OCI-LY3 (cell line): ENCODE results near the gene PIWIL4.

Experiments used
- H2AFZ ChIP-seq: fragments of 200-600, 300-600 bp; shearing (Covaris generic); 2 replicates; pipeline ENCODE4 v1.6.0; 2014; ENCODE audit warnings: antibody characterized with exemption, low read depth, low read length
- H3K27ac ChIP-seq: fragments of 200-600, 300-600 bp; sonication (generic); 2 replicates; pipeline ENCODE4 v1.5.1; 2014; ENCODE audit warnings: mild to moderate bottlenecking, low read length, moderate library complexity, mixed read lengths
- H3K27me3 ChIP-seq: fragments of 200-600, 300-600 bp; sonication (generic); 2 replicates; pipeline ENCODE4 v1.6.1; 2014; ENCODE audit warnings: low read depth, low read length, mixed read lengths
- H3K36me3 ChIP-seq: fragments of 200-600, 300-600 bp; sonication (generic); replicated peaks from 2 replicates; pipeline ENCODE3; 2014; ENCODE audit warnings: low read depth, low read length, mixed read lengths
- H3K4me1 ChIP-seq: fragments of 300-600, 200-600 bp; sonication (generic); 2 replicates; pipeline ENCODE4 v1.6.1; 2014; ENCODE audit warnings: low read length, mixed read lengths
- H3K4me2 ChIP-seq: fragments of 200-600, 300-600 bp; sonication (generic); 2 replicates; pipeline ENCODE4 v1.6.1; 2014; ENCODE audit warnings: low read length, mixed read lengths
- H3K4me3 ChIP-seq: fragments of 300-600, 200-600 bp; sonication (generic); 2 replicates; pipeline ENCODE4 v1.5.1; 2014; ENCODE audit warnings: antibody characterized with exemption, mild to moderate bottlenecking, low read length, moderate library complexity
- H3K79me2 ChIP-seq: fragments of 300-600, 200-600 bp; shearing (Covaris generic); 2 replicates; pipeline ENCODE4 v1.6.1; 2014; ENCODE audit warnings: mild to moderate bottlenecking, low read length, mixed read lengths
- H3K9ac ChIP-seq: fragments of 300-600, 200-600 bp; shearing (Covaris generic); 2 replicates; pipeline ENCODE4 v1.6.0; 2014; ENCODE audit warnings: mild to moderate bottlenecking, low read length, moderate library complexity
- H3K9me3 ChIP-seq: fragments of 200-600, 300-600 bp; shearing (Covaris generic); 2 replicates; pipeline ENCODE4 v1.6.1; 2014; ENCODE audit warnings: low read length, mixed read lengths; ENCODE audit not compliant: insufficient read depth
- H4K20me1 ChIP-seq: fragments of 200-600, 300-600 bp; sonication (generic); 2 replicates; pipeline ENCODE4 v1.6.1; 2016; ENCODE audit warnings: low read length, mixed read lengths; ENCODE audit not compliant: insufficient read depth
- EZH2phosphoT487 ChIP-seq: fragments of 200-600 bp; shearing (Covaris generic); IDR thresholded peaks from 2 replicates; pipeline ENCODE4 v1.6.1; 2018; ENCODE audit warnings: antibody characterized with exemption, mixed run types, low read depth
- TF ChIP-seq, protein P1 (sequence below): fragments of 200-600, 300-600 bp; sonication (generic); IDR thresholded peaks from 2 replicates; pipeline ENCODE4 v1.5.1; 2014; ENCODE audit warnings: antibody characterized with exemption, low read length, low read depth

Gene PIWIL4

DNA sequence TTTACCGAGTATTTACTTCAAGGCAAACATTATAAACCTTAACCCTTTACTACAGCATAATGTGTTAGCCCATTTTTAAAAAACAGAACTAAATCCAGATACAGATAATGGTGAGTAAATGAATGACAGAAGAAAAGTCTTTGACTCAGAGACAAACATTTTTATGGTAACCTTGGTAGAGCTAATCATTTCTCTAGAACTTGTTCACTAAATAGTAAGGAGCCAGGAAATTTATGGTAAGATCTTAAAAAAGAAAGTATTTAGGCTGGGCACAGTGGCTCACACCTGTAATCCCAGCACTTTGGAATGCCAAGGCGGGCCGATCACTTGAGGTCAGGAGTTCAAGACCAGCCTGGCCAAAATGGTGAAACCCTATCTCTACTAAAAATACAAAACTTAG, 35.0 kb upstream of the PIWIL4 start:
- H3K9me3 ChIP-seq: no peaks in the 10 kb centered on the region
- no peak overlapping the region for H2AFZ ChIP-seq
- H3K9ac ChIP-seq: no peak overlapping the region
- H3K4me1 ChIP-seq: peaks cover 7% of the 10 kb centered on the region; the same call in 1 of the 2 replicates
- H4K20me1 ChIP-seq: no peaks in the 10 kb centered on the region
- no peaks in the 10 kb centered on the region for H3K79me2 ChIP-seq
- H3K27me3 ChIP-seq: peaks cover 21% of the 10 kb centered on the region
- H3K4me2 ChIP-seq: no peak overlapping the region
- no peak overlapping the region for H3K4me3 ChIP-seq
- no peak overlapping the region for H3K27ac ChIP-seq
- no peak for TF ChIP-seq EZH2phosphoT487
- TF ChIP-seq, protein P1, sequence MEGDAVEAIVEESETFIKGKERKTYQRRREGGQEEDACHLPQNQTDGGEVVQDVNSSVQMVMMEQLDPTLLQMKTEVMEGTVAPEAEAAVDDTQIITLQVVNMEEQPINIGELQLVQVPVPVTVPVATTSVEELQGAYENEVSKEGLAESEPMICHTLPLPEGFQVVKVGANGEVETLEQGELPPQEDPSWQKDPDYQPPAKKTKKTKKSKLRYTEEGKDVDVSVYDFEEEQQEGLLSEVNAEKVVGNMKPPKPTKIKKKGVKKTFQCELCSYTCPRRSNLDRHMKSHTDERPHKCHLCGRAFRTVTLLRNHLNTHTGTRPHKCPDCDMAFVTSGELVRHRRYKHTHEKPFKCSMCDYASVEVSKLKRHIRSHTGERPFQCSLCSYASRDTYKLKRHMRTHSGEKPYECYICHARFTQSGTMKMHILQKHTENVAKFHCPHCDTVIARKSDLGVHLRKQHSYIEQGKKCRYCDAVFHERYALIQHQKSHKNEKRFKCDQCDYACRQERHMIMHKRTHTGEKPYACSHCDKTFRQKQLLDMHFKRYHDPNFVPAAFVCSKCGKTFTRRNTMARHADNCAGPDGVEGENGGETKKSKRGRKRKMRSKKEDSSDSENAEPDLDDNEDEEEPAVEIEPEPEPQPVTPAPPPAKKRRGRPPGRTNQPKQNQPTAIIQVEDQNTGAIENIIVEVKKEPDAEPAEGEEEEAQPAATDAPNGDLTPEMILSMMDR: no peak
- H3K36me3 ChIP-seq: no peaks in the 10 kb centered on the region

DNA sequence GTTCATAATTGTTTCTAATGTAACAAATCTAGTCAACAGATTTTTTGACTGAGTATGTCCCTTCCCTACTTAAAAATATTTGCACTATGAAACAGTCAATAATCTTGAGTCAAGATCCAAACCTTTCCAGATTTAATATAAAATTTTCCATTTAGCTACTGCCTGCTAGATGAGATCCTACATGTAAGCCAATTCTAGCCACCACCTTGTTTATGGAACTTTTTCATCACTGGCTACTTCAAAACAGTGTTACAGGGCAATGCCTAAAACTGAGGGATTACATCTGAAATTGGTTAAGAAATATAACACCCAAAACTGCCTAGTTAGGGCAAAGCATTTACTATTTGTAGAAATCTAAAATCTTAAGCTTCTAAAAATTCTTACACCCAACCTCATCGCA, 34.0 kb upstream of the PIWIL4 start:
- Histone ChIP-seq H3K79me2 (no peaks in the 10 kb centered on the region), H3K9me3 (no peaks in the 10 kb centered on the region), H3K4me3 (no peak overlapping the region), H2AFZ (no peak overlapping the region), H3K4me1 (peaks cover 7% of the 10 kb centered on the region; the same call in 1 of the 2 replicates), H3K27ac (no peak overlapping the region), H3K4me2 (no peak overlapping the region), H3K9ac (no peak overlapping the region), H3K36me3 (no peaks in the 10 kb centered on the region), H3K27me3 (peaks cover 15% of the 10 kb centered on the region), H4K20me1 (no peaks in the 10 kb centered on the region)
- TF ChIP-seq EZH2phosphoT487: no peak
- TF ChIP-seq, protein P1: no peak

DNA sequence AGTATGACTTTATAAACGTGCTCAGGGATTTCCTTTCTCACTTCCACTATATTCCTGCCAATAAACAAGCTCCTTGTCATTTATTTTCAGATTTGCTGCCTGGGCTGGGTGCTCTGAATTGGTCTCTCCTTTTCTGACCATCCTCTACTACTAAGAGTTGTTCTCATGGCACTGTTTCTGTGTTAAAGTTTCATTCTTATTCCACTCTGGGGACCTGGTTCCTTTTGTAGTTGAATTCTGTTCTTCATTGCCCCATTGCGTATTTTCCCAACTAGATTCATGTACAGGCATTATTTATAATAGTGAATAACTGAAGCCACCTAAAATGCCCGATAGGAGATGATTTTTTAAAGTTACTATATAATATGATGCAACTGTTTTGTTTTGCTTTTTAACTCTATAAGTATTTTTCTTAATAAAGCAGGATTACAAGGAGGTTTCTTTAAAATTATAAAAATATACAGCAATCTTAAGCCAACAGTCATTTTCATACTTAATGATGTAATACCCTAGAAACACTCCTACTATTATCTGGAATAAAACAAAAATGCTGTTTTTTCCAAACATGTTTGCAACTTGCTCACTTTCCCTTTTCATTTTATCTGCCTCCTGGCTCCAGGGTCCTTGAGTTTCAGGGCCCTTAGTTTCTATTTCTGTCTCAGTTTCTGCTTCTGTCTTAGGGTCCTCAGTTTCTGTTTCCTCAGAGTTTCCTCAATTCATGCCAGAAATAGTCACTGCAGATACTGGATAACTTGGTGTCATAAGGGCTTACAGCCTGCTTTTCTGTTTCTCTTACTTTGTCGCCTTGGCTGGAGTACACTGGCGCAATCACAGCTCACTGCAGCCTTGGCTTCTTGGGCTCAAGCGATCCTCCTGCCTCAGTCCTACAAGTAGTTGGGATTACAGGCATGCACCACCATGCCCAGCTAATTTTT, 33.2 kb upstream of the PIWIL4 start:
- Histone ChIP-seq H3K27ac (no peak overlapping the region), H3K36me3 (no peaks in the 10 kb centered on the region), H3K9me3 (no peaks in the 10 kb centered on the region), H3K79me2 (no peaks in the 10 kb centered on the region), H3K4me1 (peaks cover 7% of the 10 kb centered on the region; the same call in 1 of the 2 replicates), H4K20me1 (no peaks in the 10 kb centered on the region), H3K27me3 (peaks cover 15% of the 10 kb centered on the region), H3K4me2 (no peak overlapping the region), H3K9ac (no peak overlapping the region), H2AFZ (no peak overlapping the region), H3K4me3 (no peak overlapping the region)
- no peak for TF ChIP-seq EZH2phosphoT487
- TF ChIP-seq, protein P1: no peak

DNA sequence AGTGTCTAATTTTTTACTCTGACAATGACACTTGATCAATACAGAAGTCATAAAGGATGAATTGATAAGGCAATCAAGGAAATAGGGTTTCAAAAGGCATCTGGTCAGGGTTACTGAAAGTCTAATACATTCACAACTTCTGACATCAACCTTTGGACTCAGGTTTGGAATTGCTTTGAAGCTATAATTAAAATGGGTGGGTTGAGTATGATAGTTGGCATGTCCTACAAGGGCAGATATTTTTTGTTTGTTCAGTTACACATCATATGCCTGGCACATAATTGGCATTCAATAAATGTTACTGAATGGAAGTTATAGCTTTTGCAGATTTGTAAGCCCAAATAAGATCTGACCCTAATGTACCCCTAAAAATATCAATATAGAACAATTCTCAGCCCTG, 30.8 kb upstream of the PIWIL4 start:
- Histone ChIP-seq H3K4me2 (no peak overlapping the region), H3K36me3 (no peaks in the 10 kb centered on the region), H2AFZ (no peak overlapping the region), H3K27me3 (peaks cover 14% of the 10 kb centered on the region), H4K20me1 (no peaks in the 10 kb centered on the region), H3K4me3 (no peak overlapping the region), H3K4me1 (peaks cover 7% of the 10 kb centered on the region; the same call in 1 of the 2 replicates), H3K27ac (no peak overlapping the region), H3K79me2 (no peaks in the 10 kb centered on the region), H3K9me3 (no peaks in the 10 kb centered on the region), H3K9ac (no peak overlapping the region)
- no peak for TF ChIP-seq EZH2phosphoT487
- TF ChIP-seq, protein P1: no peak
